ENCODE results near the gene FAM110D.

The FAM110D gene

GRCh38 chr1:26175346-26175745 is 16.5 kb downstream of the FAM110D start:
- peaks cover 2% of the 10 kb centered on the region; the same call in 1 of the 2 replicates for H3K79me2 ChIP-seq (ENCODE audit: insufficient read depth, low read length)
- H3K4me1 ChIP-seq (ENCODE audit: insufficient read depth, low read length): peaks cover 12% of the 10 kb centered on the region
- no peaks in the 10 kb centered on the region for H3K27me3 ChIP-seq (ENCODE audit: insufficient read depth, low read length, poor library complexity)
- TF ChIP-seq EZH2 (IDR thresholded peaks at IDR 0.05; ENCODE audit: borderline replicate concordance, low read depth, low read length, severe bottlenecking) (no peak), CTCF (IDR thresholded peaks at IDR 0.05; ENCODE audit: borderline replicate concordance, extremely low read depth, low read length, poor library complexity, severe bottlenecking) (no peak)
- no peak overlapping the region for H3K4me2 ChIP-seq (ENCODE audit: insufficient read depth, low read length)
- H3K9me3 ChIP-seq (ENCODE audit: insufficient read depth, low read length, severe bottlenecking): no peaks in the 10 kb centered on the region
- H3K27ac ChIP-seq (ENCODE audit: low read length): no peak overlapping the region
- no peaks in the 10 kb centered on the region for H4K20me1 ChIP-seq (ENCODE audit: insufficient read depth, low read length)
- H3K4me3 ChIP-seq (ENCODE audit: low read depth in 1 of 2, low read length in 2 of 2): no peak overlapping the region
- no peak overlapping the region for H2AFZ ChIP-seq (ENCODE audit: low read depth, low read length)
- DNase-seq: no peak
- no peak for ATAC-seq (ENCODE audit: insufficient read depth, low read depth)
- peaks cover 5% of the 10 kb centered on the region for H3K36me3 ChIP-seq (ENCODE audit: insufficient read depth, low read length)
- no peak overlapping the region for H3K9ac ChIP-seq (ENCODE audit: low read depth, low read length)

GRCh38 chr1:26177182-26177684 is 18.4 kb downstream of the FAM110D start, which contains the start of gene CNKSR1:
Gene CNKSR1 (plus strand): TSS chr1:26177491. CDS start chr1:26177548, 57 bp downstream.
- Histone ChIP-seq H3K4me3 (ENCODE audit: low read depth in 1 of 2, low read length in 2 of 2) (no peak within 1 kb of the TSS), H2AFZ (ENCODE audit: low read depth, low read length) (no peak within 1 kb of the TSS), H3K27ac (ENCODE audit: low read length) (no peak within 1 kb of the TSS), H3K79me2 (ENCODE audit: insufficient read depth, low read length) (no peaks in the 10 kb centered on the region), H3K27me3 (ENCODE audit: insufficient read depth, low read length, poor library complexity) (no peaks in the 10 kb centered on the region), H3K9me3 (ENCODE audit: insufficient read depth, low read length, severe bottlenecking) (no peaks in the 10 kb centered on the region), H3K4me1 (ENCODE audit: insufficient read depth, low read length) (no peaks in the 10 kb centered on the region), H3K4me2 (ENCODE audit: insufficient read depth, low read length) (no peak within 1 kb of the TSS), H3K9ac (ENCODE audit: low read depth, low read length) (no peak within 1 kb of the TSS), H4K20me1 (ENCODE audit: insufficient read depth, low read length) (no peaks in the 10 kb centered on the region), H3K36me3 (ENCODE audit: insufficient read depth, low read length) (no peaks in the 10 kb centered on the region)
- TF ChIP-seq CTCF (IDR thresholded peaks at IDR 0.05; ENCODE audit: borderline replicate concordance, extremely low read depth, low read length, poor library complexity, severe bottlenecking) (no peak), EZH2 (IDR thresholded peaks at IDR 0.05; ENCODE audit: borderline replicate concordance, low read depth, low read length, severe bottlenecking) (no peak)
- ATAC-seq (ENCODE audit: insufficient read depth, low read depth) (no peak), DNase-seq (no peak)

- Histone ChIP-seq H3K27me3 (ENCODE audit: insufficient read depth, low read length, poor library complexity) (no peaks in the 10 kb centered on the region), H3K4me2 (ENCODE audit: insufficient read depth, low read length) (no peak overlapping the region), H2AFZ (ENCODE audit: low read depth, low read length) (no peak overlapping the region), H3K9ac (ENCODE audit: low read depth, low read length) (no peak overlapping the region), H3K79me2 (ENCODE audit: insufficient read depth, low read length) (no peaks in the 10 kb centered on the region), H3K4me3 (ENCODE audit: low read depth in 1 of 2, low read length in 2 of 2) (no peak overlapping the region), H3K27ac (ENCODE audit: low read length) (no peak overlapping the region), H3K9me3 (ENCODE audit: insufficient read depth, low read length, severe bottlenecking) (no peaks in the 10 kb centered on the region), H3K36me3 (ENCODE audit: insufficient read depth, low read length) (no peaks in the 10 kb centered on the region), H3K4me1 (ENCODE audit: insufficient read depth, low read length) (no peaks in the 10 kb centered on the region), H4K20me1 (ENCODE audit: insufficient read depth, low read length) (no peaks in the 10 kb centered on the region; the same call in 1 of the 2 replicates)
- TF ChIP-seq EZH2 (IDR thresholded peaks at IDR 0.05; ENCODE audit: borderline replicate concordance, low read depth, low read length, severe bottlenecking) (no peak), CTCF (IDR thresholded peaks at IDR 0.05; ENCODE audit: borderline replicate concordance, extremely low read depth, low read length, poor library complexity, severe bottlenecking) (no peak)
- ATAC-seq (ENCODE audit: insufficient read depth, low read depth) (no peak), DNase-seq (no peak)
These were observed 21.2 kb downstream of the FAM110D start for GRCh38 chr1:26180010-26180506.

Measured in DND-41 (cell line).